K562 (cell line): ENCODE measurements around the gene ULK1. TPM values are rescaled to one million over a fixed set of nuclear protein-coding genes. Genes with fewer than 3 reads are reported as not detected.
A peak's percentile ranks its signal among the peaks of the same experiment; 100 is the strongest.

Source experiments
- FOXJ2 ChIP-seq: fragments of 200-800 bp; sonication (Bioruptor generic); IDR thresholded peaks from 2 replicates; pipeline ENCODE4 v1.6.1; 2016; ENCODE audit warnings: missing genetic modification characterization, missing compliant biosample characterization
- MTA3 ChIP-seq: fragments of 450-650 bp; formaldehyde crosslinking; IDR thresholded peaks from 2 replicates; pipeline ENCODE4 v1.6.1; 2017; ENCODE audit warnings: mild to moderate bottlenecking, borderline replicate concordance
- NCOA1 ChIP-seq: fragments of 450-650 bp; IDR thresholded peaks from 2 replicates; pipeline ENCODE4 v1.6.1; 2016; ENCODE audit warnings: low read depth
- NR0B1 ChIP-seq: fragments of 450-650 bp; IDR thresholded peaks from one replicate; pipeline ENCODE4 v1.6.1; 2018; ENCODE audit warnings: mild to moderate bottlenecking, moderate library complexity; ENCODE audit not compliant: partially characterized antibody
- PBX2 ChIP-seq, 2 experiments: IDR thresholded peaks in 1 of 2; conservative IDR thresholded peaks in 1 of 2; 2 replicates each; pipeline ENCODE4 v1.6.1; 2016; ENCODE audit warnings: low read depth in 2 of 2, mild to moderate bottlenecking in 1 of 2, missing compliant biosample characterization in 1 of 2, missing genetic modification characterization in 1 of 2, moderate library complexity in 1 of 2
- RBM14 ChIP-seq: fragments of 200-400 bp; formaldehyde crosslinking; IDR thresholded peaks from 2 replicates; pipeline ENCODE4 v1.6.1; 2018; ENCODE audit warnings: low read depth, mild to moderate bottlenecking, low read length, moderate library complexity, borderline replicate concordance; ENCODE audit not compliant: insufficient read depth
- RBM15 ChIP-seq: fragments of 200-400 bp; formaldehyde crosslinking; IDR thresholded peaks from 2 replicates; pipeline ENCODE4 v1.6.1; 2018; ENCODE audit warnings: mild to moderate bottlenecking, low read length, moderate library complexity; ENCODE audit not compliant: insufficient read depth
- RBM39 ChIP-seq: fragments of 200-400 bp; formaldehyde crosslinking; optimal IDR thresholded peaks from 2 replicates; pipeline ENCODE3; 2018; ENCODE audit warnings: low read depth, low read length
- TSC22D4 ChIP-seq: fragments of 450-650 bp; IDR thresholded peaks from 2 replicates; pipeline ENCODE4 v1.6.1; 2016; ENCODE audit warnings: missing genetic modification characterization, missing biosample characterization, control low read depth
- ZFP36 ChIP-seq: fragments of 150-350 bp; IDR thresholded peaks from 2 replicates; pipeline ENCODE4 v1.6.1; 2018; ENCODE audit warnings: low read length, low read depth; ENCODE audit not compliant: partially characterized antibody
- ZNF165 ChIP-seq: fragments of 250-450 bp; sonication (Bioruptor Pico); IDR thresholded peaks from 2 replicates; pipeline ENCODE4 v1.4.0; 2020; ENCODE audit warnings: borderline replicate concordance
- ZNF175 ChIP-seq: fragments of 200-800 bp; sonication (Bioruptor generic); IDR thresholded peaks from 2 replicates; pipeline ENCODE4 v1.6.1; 2016; ENCODE audit warnings: low read depth, mild to moderate bottlenecking, missing genetic modification characterization, missing compliant biosample characterization
- ZNF561 ChIP-seq: fragments of 450-650 bp; formaldehyde crosslinking; conservative IDR thresholded peaks from 2 replicates; pipeline ENCODE4 v1.4.0; 2020; ENCODE audit warnings: mild to moderate bottlenecking, moderate library complexity
- ZSCAN29 ChIP-seq: fragments of 450-650 bp; IDR thresholded peaks from 2 replicates; pipeline ENCODE4 v1.6.1; 2017
- polyA plus RNA-seq, 8 experiments: library from polyadenylated mRNA; depleted of rRNA in 4 of 8; stranded (reverse) in 5 of 8; unstranded in 3 of 8; fragments of >200 nt; fragmentation: Nextera tagmentation in 2 of 8; fragmentation: Illumina TruSeq in 1 of 8; extraction: Ambion mirVana in 2 of 8; extraction: Trizol in 1 of 8; gene quantifications; 2 replicates each; pipeline versions ENCODE4 v1.2.1 to v1.2.3, GENCODE V29; 2011 to 2014; ENCODE audit warnings: inconsistent platforms in 1 of 8, missing spikeins in 1 of 8
- total RNA-seq, 7 experiments: library from RNA; depleted of rRNA in 6 of 7; stranded (reverse); fragments of >200 nt in 6 of 7; fragmentation: Illumina TruSeq in 2 of 7; extraction: Trizol in 2 of 7; gene quantifications; 2 replicates each; pipeline versions ENCODE4 v1.2.1 to v1.2.3, GENCODE V29; 2011 to 2021; ENCODE audit warnings: low replicate concordance in 1 of 7
- TF ChIP-seq, protein P1 (sequence below): fragments of 250-450 bp; sonication (Bioruptor Pico); IDR thresholded peaks from 2 replicates; pipeline ENCODE4 v1.9.0; 2021; ENCODE audit warnings: mild to moderate bottlenecking, inconsistent platforms
- TF ChIP-seq, protein P2 (sequence below): IDR thresholded peaks from 2 replicates; pipeline ENCODE4 v1.6.1; 2011; ENCODE audit not compliant: insufficient read length; ENCODE audit errors: extremely low read depth
- TF ChIP-seq, protein P3 (sequence below), 2 experiments: IDR thresholded peaks; 2 replicates each; pipeline ENCODE4 v1.6.1; 2012; ENCODE audit warnings: improper control_type of control experiment in 2 of 2, low read depth in 2 of 2, low read length in 2 of 2, borderline replicate concordance in 1 of 2

The ULK1 gene
- total and polyA plus RNA-seq, 9 of the 15 experiments (the other 6 are each of a cell fraction or from before 2014, with no cell fraction given) = 0.15 to 29.4 (median 2.5) TPM

DNA sequence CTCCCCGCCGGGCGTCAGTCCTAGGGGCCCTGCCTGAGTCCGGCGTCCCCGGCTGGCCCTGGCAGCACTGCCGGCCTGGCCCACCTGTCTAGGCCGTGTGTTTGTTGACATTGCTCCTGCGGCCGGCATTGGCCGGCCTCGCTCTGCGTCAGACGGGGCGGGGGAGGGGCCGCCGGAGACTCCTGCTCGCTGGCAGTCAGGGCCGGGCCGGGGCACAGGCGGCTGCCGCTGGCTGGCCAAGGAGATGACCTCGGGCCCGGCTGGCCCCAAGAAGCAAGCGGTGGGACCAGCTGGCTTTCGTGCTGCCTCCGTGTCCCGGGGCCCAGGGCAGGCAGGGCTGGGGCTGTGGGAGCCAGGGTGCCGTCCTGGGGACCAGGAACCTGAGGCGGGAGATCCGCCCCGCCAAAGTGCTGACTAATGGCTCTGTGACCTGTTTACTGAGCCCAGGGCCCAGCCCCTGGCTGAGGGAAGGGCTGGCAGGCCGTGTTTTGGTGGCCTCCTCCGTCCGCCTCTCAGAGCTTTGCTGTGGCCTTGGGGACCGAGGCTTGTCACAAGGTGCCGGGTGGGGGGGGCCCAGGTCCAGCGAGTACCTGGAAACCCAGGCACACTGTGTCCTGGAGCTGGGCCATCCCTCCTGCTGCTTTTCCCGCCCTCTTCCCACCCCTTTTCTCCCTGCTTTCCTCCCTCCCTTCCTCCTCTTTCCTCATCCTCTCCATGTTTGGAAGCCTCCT is 1.8 kb downstream of the ULK1 start (continued):
- TF ChIP-seq ZNF165 (no peak), ZSCAN29 (no peak), PBX2 (CRISPR knock-in tag; IDR thresholded peaks at IDR 0.05; ENCODE audit: low read depth) (no peak), PBX2 (tag; conservative IDR thresholded peaks at IDR 0.05; ENCODE audit: low read depth) (no peak), ZFP36 (no peak), RBM14 (no peak), NR0B1 (no peak), RBM15 (no peak), ZNF561 (no peak), MTA3 (peak; percentile 79), FOXJ2 (tag) (no peak), TSC22D4 (tag) (no peak), NCOA1 (no peak), RBM39 (no peak), ZNF175 (CRISPR knock-in tag) (no peak)
- TF ChIP-seq, protein P1, sequence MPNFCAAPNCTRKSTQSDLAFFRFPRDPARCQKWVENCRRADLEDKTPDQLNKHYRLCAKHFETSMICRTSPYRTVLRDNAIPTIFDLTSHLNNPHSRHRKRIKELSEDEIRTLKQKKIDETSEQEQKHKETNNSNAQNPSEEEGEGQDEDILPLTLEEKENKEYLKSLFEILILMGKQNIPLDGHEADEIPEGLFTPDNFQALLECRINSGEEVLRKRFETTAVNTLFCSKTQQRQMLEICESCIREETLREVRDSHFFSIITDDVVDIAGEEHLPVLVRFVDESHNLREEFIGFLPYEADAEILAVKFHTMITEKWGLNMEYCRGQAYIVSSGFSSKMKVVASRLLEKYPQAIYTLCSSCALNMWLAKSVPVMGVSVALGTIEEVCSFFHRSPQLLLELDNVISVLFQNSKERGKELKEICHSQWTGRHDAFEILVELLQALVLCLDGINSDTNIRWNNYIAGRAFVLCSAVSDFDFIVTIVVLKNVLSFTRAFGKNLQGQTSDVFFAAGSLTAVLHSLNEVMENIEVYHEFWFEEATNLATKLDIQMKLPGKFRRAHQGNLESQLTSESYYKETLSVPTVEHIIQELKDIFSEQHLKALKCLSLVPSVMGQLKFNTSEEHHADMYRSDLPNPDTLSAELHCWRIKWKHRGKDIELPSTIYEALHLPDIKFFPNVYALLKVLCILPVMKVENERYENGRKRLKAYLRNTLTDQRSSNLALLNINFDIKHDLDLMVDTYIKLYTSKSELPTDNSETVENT (CRISPR knock-in tag) = no peak; the same call in 1 of the 2 replicates
- TF ChIP-seq, protein P2, sequence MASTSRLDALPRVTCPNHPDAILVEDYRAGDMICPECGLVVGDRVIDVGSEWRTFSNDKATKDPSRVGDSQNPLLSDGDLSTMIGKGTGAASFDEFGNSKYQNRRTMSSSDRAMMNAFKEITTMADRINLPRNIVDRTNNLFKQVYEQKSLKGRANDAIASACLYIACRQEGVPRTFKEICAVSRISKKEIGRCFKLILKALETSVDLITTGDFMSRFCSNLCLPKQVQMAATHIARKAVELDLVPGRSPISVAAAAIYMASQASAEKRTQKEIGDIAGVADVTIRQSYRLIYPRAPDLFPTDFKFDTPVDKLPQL = no peak
- TF ChIP-seq, protein P3, sequence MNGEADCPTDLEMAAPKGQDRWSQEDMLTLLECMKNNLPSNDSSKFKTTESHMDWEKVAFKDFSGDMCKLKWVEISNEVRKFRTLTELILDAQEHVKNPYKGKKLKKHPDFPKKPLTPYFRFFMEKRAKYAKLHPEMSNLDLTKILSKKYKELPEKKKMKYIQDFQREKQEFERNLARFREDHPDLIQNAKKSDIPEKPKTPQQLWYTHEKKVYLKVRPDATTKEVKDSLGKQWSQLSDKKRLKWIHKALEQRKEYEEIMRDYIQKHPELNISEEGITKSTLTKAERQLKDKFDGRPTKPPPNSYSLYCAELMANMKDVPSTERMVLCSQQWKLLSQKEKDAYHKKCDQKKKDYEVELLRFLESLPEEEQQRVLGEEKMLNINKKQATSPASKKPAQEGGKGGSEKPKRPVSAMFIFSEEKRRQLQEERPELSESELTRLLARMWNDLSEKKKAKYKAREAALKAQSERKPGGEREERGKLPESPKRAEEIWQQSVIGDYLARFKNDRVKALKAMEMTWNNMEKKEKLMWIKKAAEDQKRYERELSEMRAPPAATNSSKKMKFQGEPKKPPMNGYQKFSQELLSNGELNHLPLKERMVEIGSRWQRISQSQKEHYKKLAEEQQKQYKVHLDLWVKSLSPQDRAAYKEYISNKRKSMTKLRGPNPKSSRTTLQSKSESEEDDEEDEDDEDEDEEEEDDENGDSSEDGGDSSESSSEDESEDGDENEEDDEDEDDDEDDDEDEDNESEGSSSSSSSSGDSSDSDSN (IDR thresholded peaks at IDR 0.05; ENCODE audit: borderline replicate concordance in 1 of 2, low read depth in 2 of 2, low read length in 2 of 2) = 0 out of 4 replicates have a peak, but pooled peaks of 1 of the 2 experiments have one; percentile 79
